ENCODE measurements around the gene NUP210L. TPM values are rescaled to one million over a fixed set of nuclear protein-coding genes. Genes with fewer than 3 reads are reported as not detected.
"Not testable (repeated sequence)": the region's sequence is repeated elsewhere in the genome, so short reads cannot be mapped to it uniquely, and the experiment has no call there.

Gene NUP210L
- total and polyA plus RNA-seq, 5 donors: 0.09 to 0.88 (median 0.18) TPM; not detected in 1

DNA sequence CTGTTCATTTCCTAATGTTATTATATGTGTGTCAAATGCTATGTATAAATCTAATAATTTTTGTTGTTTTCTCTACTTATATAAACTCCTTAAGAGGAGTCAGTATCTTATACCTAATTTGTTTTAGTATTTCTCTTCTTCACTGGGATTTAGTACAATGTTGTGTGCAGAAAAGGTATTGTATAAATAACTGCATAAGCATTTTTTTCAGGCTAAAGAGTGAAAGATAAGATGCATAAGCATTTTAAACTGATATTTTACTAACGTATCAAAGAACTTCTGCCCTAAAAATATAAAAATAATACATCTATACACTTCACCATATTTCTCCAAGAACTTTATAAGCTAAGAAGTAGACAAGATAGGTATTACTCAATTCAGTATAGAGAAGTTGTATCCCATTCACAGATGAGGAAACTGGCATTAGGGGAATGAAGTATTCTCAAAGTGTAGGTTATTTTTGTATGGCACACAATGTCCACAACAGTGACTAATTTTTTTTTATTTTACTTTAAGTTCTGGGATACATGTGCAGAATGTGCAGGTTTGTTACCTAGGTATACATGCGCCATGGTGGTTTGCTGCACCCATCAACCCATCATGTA is 59.3 kb downstream of the NUP210L start:
- 50% methylated on average over 2 of the region's 2 CpGs for WGBS
- intact Hi-C loops (cut with DNase I): no loop called here

GRCh38 chr1:154094411-154094810 is 60.5 kb downstream of the NUP210L start:
- no peaks in the 10 kb centered on the region for H3K27me3 ChIP-seq (ENCODE audit: control insufficient read depth, insufficient read depth)
- ATAC-seq (no peak), DNase-seq (no peak)
- H3K27ac ChIP-seq (ENCODE audit: low read length): no peak overlapping the region
- no peaks in the 10 kb centered on the region for H3K9me3 ChIP-seq (ENCODE audit: control insufficient read depth, low read length)
- WGBS: 88% methylated on average over 4 of the region's 4 CpGs
- intact Hi-C loops (cut with DNase I): no loop called here
- H3K4me3 ChIP-seq (ENCODE audit: low read length): no peak overlapping the region
- H3K4me1 ChIP-seq (ENCODE audit: control insufficient read depth, insufficient read depth, low read length): no peaks in the 10 kb centered on the region

More for the DNA sequence above, 59.3 kb downstream of the NUP210L start:
- no peak for DNase-seq
- Histone ChIP-seq H3K27me3 (ENCODE audit: control insufficient read depth, insufficient read depth) (no peaks in the 10 kb centered on the region), H3K4me3 (ENCODE audit: low read length) (no peak overlapping the region), H3K9me3 (ENCODE audit: control insufficient read depth, low read length) (no peaks in the 10 kb centered on the region), H3K27ac (ENCODE audit: low read length) (no peak overlapping the region), H3K4me1 (ENCODE audit: control insufficient read depth, insufficient read depth, low read length) (no peaks in the 10 kb centered on the region)
- no peak for ATAC-seq

DNA sequence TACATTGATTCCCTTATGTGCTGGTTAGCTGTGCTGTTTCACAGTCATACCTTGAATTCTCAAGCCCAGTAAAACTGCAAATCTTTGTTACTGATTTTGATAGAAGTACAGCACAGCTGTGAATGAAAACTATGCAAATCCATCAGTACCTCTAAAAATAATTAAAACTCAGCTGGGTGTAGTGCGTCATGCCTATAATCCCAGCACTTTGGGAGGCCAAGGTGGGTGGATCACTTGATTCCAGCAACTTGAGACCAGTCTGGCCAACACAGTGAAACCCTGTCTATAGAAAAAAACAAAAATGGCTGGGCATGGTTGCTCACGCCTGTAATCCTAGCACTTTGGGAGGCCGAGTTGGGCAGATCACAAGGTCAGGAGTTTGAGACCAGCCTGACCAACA is 61.2 kb downstream of the NUP210L start:
- peaks cover 1% of the 10 kb centered on the region for H3K4me1 ChIP-seq (ENCODE audit: control insufficient read depth, insufficient read depth, low read length)
- no peaks in the 10 kb centered on the region for H3K9me3 ChIP-seq (ENCODE audit: control insufficient read depth, low read length)
- no peak for ATAC-seq
- no peak overlapping the region for H3K4me3 ChIP-seq (ENCODE audit: low read length)
- WGBS: 88% methylated on average over 3 of the region's 3 CpGs
- no peak overlapping the region for H3K27ac ChIP-seq (ENCODE audit: low read length)
- H3K27me3 ChIP-seq (ENCODE audit: control insufficient read depth, insufficient read depth): no peaks in the 10 kb centered on the region
- DNase-seq: no peak
- intact Hi-C loops (cut with DNase I): no loop called here

DNA sequence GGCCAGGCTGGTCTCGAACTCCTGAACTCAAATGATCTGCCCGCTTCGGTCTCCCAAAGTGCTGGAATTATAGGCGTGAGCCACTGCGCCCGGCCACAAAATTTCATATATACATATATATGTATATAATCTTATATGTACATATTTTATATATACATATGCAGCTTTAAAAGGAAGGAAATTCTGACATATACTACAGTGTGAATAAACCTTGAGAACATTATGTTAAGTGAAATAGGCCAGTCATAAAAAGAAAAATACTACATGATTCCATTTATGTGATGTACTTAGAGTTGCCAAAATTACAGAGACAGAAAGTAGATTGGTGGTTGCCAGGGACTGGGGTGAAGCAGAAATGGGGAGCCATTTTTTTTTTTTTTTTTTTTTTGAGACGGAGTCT is 63.2 kb downstream of the NUP210L start:
- 96% methylated on average over 7 of the region's 7 CpGs for WGBS

DNA sequence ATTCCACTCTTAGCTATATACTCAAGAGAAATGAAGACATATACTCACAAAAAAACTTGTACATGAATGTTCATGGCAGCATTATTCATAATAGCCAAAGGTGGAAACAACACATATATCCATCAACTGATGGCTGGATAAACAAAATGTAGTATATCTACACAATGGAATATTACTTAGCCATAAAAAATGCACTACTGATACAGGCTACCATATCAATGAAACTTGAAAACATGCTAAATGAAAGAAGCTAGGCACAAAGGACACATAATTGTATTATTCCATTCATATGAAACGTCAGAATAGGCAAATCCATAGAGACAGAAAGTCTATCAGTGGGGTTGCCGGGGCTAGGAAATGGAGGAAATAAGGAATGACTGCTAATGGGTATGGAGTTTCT is 67.3 kb downstream of the NUP210L start:
- intact Hi-C loops (cut with DNase I): no loop called here

More for the DNA sequence above, 63.2 kb downstream of the NUP210L start:
- Histone ChIP-seq H3K9me3 (ENCODE audit: control insufficient read depth, low read length) (no peaks in the 10 kb centered on the region), H3K27ac (ENCODE audit: low read length) (no peak overlapping the region), H3K27me3 (ENCODE audit: control insufficient read depth, insufficient read depth) (no peaks in the 10 kb centered on the region), H3K4me3 (ENCODE audit: low read length) (no peak overlapping the region), H3K4me1 (ENCODE audit: control insufficient read depth, insufficient read depth, low read length) (peaks cover 1% of the 10 kb centered on the region)
- intact Hi-C loops (cut with DNase I): no loop called here
- no peak for ATAC-seq
- no peak for DNase-seq

GRCh38 chr1:154083057-154083456 is 71.8 kb downstream of the NUP210L start:
- H3K27me3 ChIP-seq (ENCODE audit: control insufficient read depth, insufficient read depth); H3K27ac ChIP-seq (ENCODE audit: low read length); ATAC-seq; H3K4me3 ChIP-seq (ENCODE audit: low read length); intact Hi-C loops (cut with DNase I); H3K9me3 ChIP-seq (ENCODE audit: control insufficient read depth, low read length); DNase-seq; H3K4me1 ChIP-seq (ENCODE audit: control insufficient read depth, insufficient read depth, low read length): not testable (repeated sequence)
- WGBS: 72% methylated on average over 6 of the region's 6 CpGs

More for the DNA sequence above, 67.3 kb downstream of the NUP210L start:
- 74% methylated on average over 2 of the region's 2 CpGs for WGBS
- Histone ChIP-seq H3K27me3 (ENCODE audit: control insufficient read depth, insufficient read depth) (no peaks in the 10 kb centered on the region), H3K9me3 (ENCODE audit: control insufficient read depth, low read length) (no peaks in the 10 kb centered on the region), H3K4me3 (ENCODE audit: low read length) (no peak overlapping the region), H3K4me1 (ENCODE audit: control insufficient read depth, insufficient read depth, low read length) (peaks cover 1% of the 10 kb centered on the region), H3K27ac (ENCODE audit: low read length) (no peak overlapping the region)
- DNase-seq (no peak), ATAC-seq (no peak)

DNA sequence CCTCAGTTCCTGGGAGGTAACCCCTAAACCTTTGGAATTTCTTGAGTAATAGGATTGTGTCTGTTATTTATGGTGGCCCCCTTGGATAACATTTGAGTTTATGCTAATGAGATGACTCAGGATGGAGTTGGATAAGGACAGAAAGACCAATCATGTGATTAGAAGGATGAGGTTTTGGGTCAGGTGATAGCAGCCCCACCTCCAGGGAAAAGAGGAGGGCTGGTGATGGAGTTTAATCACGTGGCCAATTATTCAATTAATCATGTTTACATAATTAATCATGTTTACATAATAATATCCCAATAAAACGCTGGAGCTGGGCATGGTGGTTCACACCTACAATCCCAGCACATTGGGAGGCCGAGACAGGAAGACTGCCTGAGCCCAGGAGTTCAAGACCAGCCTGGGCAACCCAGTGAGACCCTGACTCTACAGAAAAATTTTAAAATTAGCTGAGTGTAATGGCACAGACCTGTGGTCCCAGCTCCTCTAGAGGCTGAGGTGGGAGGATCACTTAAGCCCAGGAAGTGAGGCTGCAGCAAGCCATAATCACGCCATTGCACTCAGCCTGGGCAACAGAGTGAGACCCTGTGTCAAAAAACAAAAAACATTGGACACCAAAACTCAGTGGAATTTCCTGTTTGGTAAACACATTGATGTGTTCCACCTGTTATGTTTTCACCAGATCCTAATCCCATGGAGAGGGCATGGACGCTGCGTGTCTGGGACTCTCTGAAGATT is 73.3 kb downstream of the NUP210L start:
- Histone ChIP-seq H3K4me1 (ENCODE audit: control insufficient read depth, insufficient read depth, low read length) (no peaks in the 10 kb centered on the region), H3K27ac (ENCODE audit: low read length) (no peak overlapping the region), H3K27me3 (ENCODE audit: control insufficient read depth, insufficient read depth) (no peaks in the 10 kb centered on the region), H3K4me3 (ENCODE audit: low read length) (no peak overlapping the region), H3K9me3 (ENCODE audit: control insufficient read depth, low read length) (no peaks in the 10 kb centered on the region)
- ATAC-seq: no peak
- DNase-seq: no peak
- 73% methylated on average over 6 of the region's 6 CpGs for WGBS
- intact Hi-C loops (cut with DNase I): no loop called here

GRCh38 chr1:154076413-154076812 is 78.5 kb downstream of the NUP210L start:
- WGBS: 86% methylated on average over 2 of the region's 2 CpGs
- no peaks in the 10 kb centered on the region for H3K9me3 ChIP-seq (ENCODE audit: control insufficient read depth, low read length)
- no peak overlapping the region for H3K27ac ChIP-seq (ENCODE audit: low read length)
- intact Hi-C loops (cut with DNase I): no loop called here
- H3K4me1 ChIP-seq (ENCODE audit: control insufficient read depth, insufficient read depth, low read length): no peaks in the 10 kb centered on the region
- H3K4me3 ChIP-seq (ENCODE audit: low read length): no peak overlapping the region
- H3K27me3 ChIP-seq (ENCODE audit: control insufficient read depth, insufficient read depth): no peaks in the 10 kb centered on the region
- DNase-seq: no peak
- ATAC-seq: no peak

GRCh38 chr1:154075746-154076145 is 79.1 kb downstream of the NUP210L start:
- intact Hi-C loops (cut with DNase I): no loop called here
- H3K4me3 ChIP-seq (ENCODE audit: low read length): no peak overlapping the region
- 69% methylated on average over 2 of the region's 2 CpGs for WGBS
- no peaks in the 10 kb centered on the region for H3K27me3 ChIP-seq (ENCODE audit: control insufficient read depth, insufficient read depth)
- DNase-seq (no peak), ATAC-seq (no peak)
- H3K27ac ChIP-seq (ENCODE audit: low read length): no peak overlapping the region
- H3K9me3 ChIP-seq (ENCODE audit: control insufficient read depth, low read length): no peaks in the 10 kb centered on the region
- H3K4me1 ChIP-seq (ENCODE audit: control insufficient read depth, insufficient read depth, low read length): no peaks in the 10 kb centered on the region

DNA sequence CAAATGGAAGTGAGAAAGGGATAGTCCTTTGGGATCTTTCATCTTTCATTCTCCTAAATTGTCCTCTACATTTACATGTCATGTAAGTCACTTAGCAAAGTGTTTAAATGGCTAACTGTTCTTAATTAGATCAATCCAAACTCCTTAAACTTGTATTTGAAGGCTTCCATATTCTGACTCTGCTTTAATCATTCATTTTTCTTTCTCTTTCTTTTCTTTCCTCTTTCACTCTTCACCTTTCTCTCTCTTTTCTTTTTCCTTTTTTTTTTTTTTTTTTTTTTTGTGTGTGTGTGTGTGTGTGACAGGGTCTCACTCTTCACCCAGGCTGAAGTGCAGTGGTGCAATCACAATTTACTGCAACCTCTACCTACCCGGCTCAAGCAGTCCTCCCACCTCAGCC is 92.6 kb downstream of the NUP210L start:
- WGBS: 78% methylated on average over 1 of the region's 1 CpG
- DNase-seq (no peak), ATAC-seq (no peak)
- Histone ChIP-seq H3K9me3 (ENCODE audit: control insufficient read depth, low read length) (no peaks in the 10 kb centered on the region), H3K4me1 (ENCODE audit: control insufficient read depth, insufficient read depth, low read length) (no peaks in the 10 kb centered on the region), H3K27me3 (ENCODE audit: control insufficient read depth, insufficient read depth) (no peaks in the 10 kb centered on the region), H3K27ac (ENCODE audit: low read length) (no peak overlapping the region), H3K4me3 (ENCODE audit: low read length) (no peak overlapping the region)
- intact Hi-C loops (cut with DNase I): no loop called here

- H3K4me1 ChIP-seq (ENCODE audit: control insufficient read depth, insufficient read depth, low read length); DNase-seq; intact Hi-C loops (cut with DNase I); H3K27ac ChIP-seq (ENCODE audit: low read length); H3K4me3 ChIP-seq (ENCODE audit: low read length); H3K27me3 ChIP-seq (ENCODE audit: control insufficient read depth, insufficient read depth); ATAC-seq; H3K9me3 ChIP-seq (ENCODE audit: control insufficient read depth, low read length): not testable (repeated sequence)
- WGBS: 34% methylated on average over 4 of the region's 4 CpGs
These were observed 107.4 kb downstream of the NUP210L start for GRCh38 chr1:154047436-154047835.
